A549 (cell line): ENCODE results near the gene TMEM92. TPM values are rescaled to one million over a fixed set of nuclear protein-coding genes. Genes with fewer than 3 reads are reported as not detected.
A peak's percentile ranks its signal among the peaks of the same experiment; 100 is the strongest.

ENCODE experiments used
- ATAC-seq, 2 experiments: fragments of 200-7000 bp in 1 of 2; fragments of >200 bp in 1 of 2; cut with Nextera tagmentation in 1 of 2; cut with Tn5 transposase in 1 of 2; 3 replicates each; pipeline versions ENCODE4 v1.8.0 to v1.9.1; 2018 to 2020; ENCODE audit warnings: mild to moderate bottlenecking in 1 of 2, moderate library complexity in 1 of 2
- CTCF ChIA-PET: fragments of 300-600 bp; sonication (Branson Sonifier 250); formaldehyde crosslinking; extraction: SDS; loops from one replicate; lab custom pipeline; 2021; ENCODE audit warnings: antibody characterized with exemption, inconsistent platforms; lab: Yijun Ruan, JAX
- POLR2A ChIA-PET: fragments of 350-600 bp; formaldehyde crosslinking; extraction: SDS; loops from one replicate; lab custom pipeline; 2021; ENCODE audit warnings: antibody characterized with exemption, inconsistent platforms; lab: Yijun Ruan, JAX
- DNase-seq, 2 experiments: peaks; one replicate each; pipeline versions ENCODE4 v3.0.0 to v3.0.0-alpha.2; 2011 to 2016; ENCODE audit warnings: low read depth in 1 of 2, low spot score in 1 of 2
- FAIRE-seq: peaks from 2 replicates; lab custom pipeline; 2011; peaks lifted over from hg19 to GRCh38; lab: Jason Lieb, UNC
- H3K27ac ChIP-seq, 2 experiments: fragments of >200 bp; sonication (Bioruptor Twin); formaldehyde crosslinking; 3 replicates each; pipeline ENCODE4 v1.5.1; 2016 to 2017
- H3K4me1 ChIP-seq: fragments of >200 bp; sonication (Bioruptor Twin); formaldehyde crosslinking; 3 replicates; pipeline ENCODE4 v1.6.1; 2016
- H3K4me2 ChIP-seq: fragments of >200 bp; sonication (Bioruptor Twin); formaldehyde crosslinking; 3 replicates; pipeline ENCODE4 v1.6.1; 2016
- H3K4me3 ChIP-seq: fragments of >200 bp; sonication (Bioruptor Twin); formaldehyde crosslinking; 3 replicates; pipeline ENCODE4 v1.5.1; 2016
- H3K9me3 ChIP-seq: fragments of >200 bp; sonication (Bioruptor Twin); formaldehyde crosslinking; 3 replicates; pipeline ENCODE4 v1.6.1; 2016
- BCL3 ChIP-seq: fragments of >200 bp; sonication (Bioruptor Twin); formaldehyde crosslinking; IDR thresholded peaks from 3 replicates; pipeline ENCODE4 v1.6.1; 2016
- BHLHE40 ChIP-seq: IDR thresholded peaks from 2 replicates; pipeline ENCODE4 v1.6.1; 2012; ENCODE audit warnings: low read depth, low read length, inconsistent platforms
- CBX2 ChIP-seq: fragments of 200-600 bp; sonication (generic); IDR thresholded peaks from 2 replicates; pipeline ENCODE4 v1.6.1; 2016; ENCODE audit warnings: low read depth, mild to moderate bottlenecking, borderline replicate concordance
- CEBPB ChIP-seq, 2 experiments: fragments of >200 bp in 1 of 2; sonication (Bioruptor Twin) in 1 of 2; formaldehyde crosslinking in 1 of 2; IDR thresholded peaks; 2 replicates each; pipeline ENCODE4 v1.6.1; 2012 to 2016
- E2F6 ChIP-seq: IDR thresholded peaks from 2 replicates; pipeline ENCODE4 v1.6.1; 2012; ENCODE audit warnings: low read depth, borderline replicate concordance
- ELK1 ChIP-seq: fragments of 150-350 bp; IDR thresholded peaks from 2 replicates; pipeline ENCODE4 v1.6.1; 2014; ENCODE audit warnings: low read depth, mild to moderate bottlenecking, low read length
- FOXS1 ChIP-seq: fragments of 250-450 bp; sonication (Bioruptor Pico); IDR thresholded peaks from 2 replicates; pipeline ENCODE4 v1.5.0; 2020; ENCODE audit warnings: mild to moderate bottlenecking, moderate library complexity
- GATA3 ChIP-seq: IDR thresholded peaks from 2 replicates; pipeline ENCODE4 v1.6.1; 2012; ENCODE audit warnings: borderline replicate concordance
- HES2 ChIP-seq: fragments of >200 bp; sonication (Bioruptor Twin); formaldehyde crosslinking; IDR thresholded peaks from 2 replicates; pipeline ENCODE4 v1.6.1; 2016
- HOXA7 ChIP-seq: fragments of 250-450 bp; sonication (Bioruptor Pico); IDR thresholded peaks from 2 replicates; pipeline ENCODE4 v1.5.0; 2020; ENCODE audit warnings: mild to moderate bottlenecking, moderate library complexity
- JUN ChIP-seq, 2 experiments: fragments of >200 bp; sonication (Bioruptor Twin); formaldehyde crosslinking; IDR thresholded peaks; 2 replicates in 1 of 2; 3 replicates in 1 of 2; pipeline ENCODE4 v1.6.1; 2016 to 2017
- JUNB ChIP-seq: fragments of >200 bp; sonication (Bioruptor Twin); formaldehyde crosslinking; IDR thresholded peaks from 2 replicates; pipeline ENCODE4 v1.6.1; 2016
- MAFK ChIP-seq: fragments of 450-650 bp; IDR thresholded peaks from 2 replicates; pipeline ENCODE4 v1.6.1; 2014; ENCODE audit not compliant: partially characterized antibody
- MYC ChIP-seq: IDR thresholded peaks from 2 replicates; pipeline ENCODE4 v1.6.1; 2012; ENCODE audit warnings: mild to moderate bottlenecking, inconsistent platforms, low read length, improper control_type of control experiment, borderline replicate concordance
- NR3C1 ChIP-seq: fragments of >200 bp; sonication (Bioruptor Twin); formaldehyde crosslinking; IDR thresholded peaks from 3 replicates; pipeline ENCODE4 v1.6.1; 2017
- PBX3 ChIP-seq: IDR thresholded peaks from 2 replicates; pipeline ENCODE4 v1.6.1; 2012
- PHF8 ChIP-seq: fragments of 200-600 bp; sonication (generic); IDR thresholded peaks from 2 replicates; pipeline ENCODE4 v1.6.1; 2016; ENCODE audit warnings: low read depth, mild to moderate bottlenecking, antibody characterized with exemption, moderate library complexity, borderline replicate concordance
- POLR2A ChIP-seq: IDR thresholded peaks from 2 replicates; pipeline ENCODE4 v1.6.1; 2012; ENCODE audit warnings: mild to moderate bottlenecking, low read length
- RAD21 ChIP-seq, 2 experiments: fragments of >200 bp in 1 of 2; sonication (Bioruptor Twin) in 1 of 2; formaldehyde crosslinking in 1 of 2; IDR thresholded peaks in 1 of 2; conservative IDR thresholded peaks in 1 of 2; 2 replicates in 1 of 2; 3 replicates in 1 of 2; pipeline ENCODE4 v1.6.1; 2012 to 2018; ENCODE audit warnings: inconsistent platforms in 1 of 2
- SMC3 ChIP-seq: fragments of >200 bp; sonication (Bioruptor Twin); formaldehyde crosslinking; IDR thresholded peaks from 3 replicates; pipeline ENCODE4 v1.6.1; 2018; ENCODE audit warnings: inconsistent platforms
- SREBF2 ChIP-seq: fragments of 450-650 bp; IDR thresholded peaks from 2 replicates; pipeline ENCODE4 v1.6.1; 2014; ENCODE audit warnings: mild to moderate bottlenecking, moderate library complexity
- TP53 ChIP-seq: fragments of 250-450 bp; sonication (Bioruptor Pico); IDR thresholded peaks from 2 replicates; pipeline ENCODE4 v1.5.0; 2021; ENCODE audit warnings: mild to moderate bottlenecking, moderate library complexity
- ZNF302 ChIP-seq: fragments of 250-450 bp; sonication (Bioruptor Pico); IDR thresholded peaks from 2 replicates; pipeline ENCODE4 v1.9.0; 2021; ENCODE audit warnings: inconsistent platforms, mild to moderate bottlenecking, moderate library complexity
- ZSCAN20 ChIP-seq: fragments of 250-450 bp; sonication (Bioruptor Pico); IDR thresholded peaks from 2 replicates; pipeline ENCODE4 v1.8.0; 2022; ENCODE audit warnings: mild to moderate bottlenecking, moderate library complexity
- WGBS: methylation state at CpG from one replicate; pipeline ENCODE4 v1.1.6; 2017; ENCODE audit errors: missing lambda C conversion rate; 5-methylcytosine and 5-hydroxymethylcytosine counted together
- polyA plus RNA-seq, 4 experiments: library from polyadenylated mRNA; depleted of rRNA in 3 of 4; stranded (reverse); fragments of >200 nt; fragmentation: RNase III in 1 of 4; extraction: RNeasy Plus Mini Kit Qiagen cat#74134 plus additional on column Dnase treatment in 1 of 4; gene quantifications; 2 replicates in 3 of 4; 3 replicates in 1 of 4; pipeline ENCODE4 v1.2.3, GENCODE V29; 2011 to 2017

Gene TMEM92
- polyA plus RNA-seq, 2 of the 4 experiments (the other 2 are of a cell fraction): 10.3 to 27.5 TPM

- no peak for TF ChIP-seq E2F6
These were observed 8.5 kb upstream of the TMEM92 start (continued) for GRCh38 chr17:50265690-50266315.

GRCh38 chr17:50266384-50267073 lies 7.7 kb upstream of the TMEM92 start:
- TF ChIP-seq FOXS1 (CRISPR knock-in tag) (no peak), ZSCAN20 (CRISPR knock-in tag) (no peak), CEBPB (IDR thresholded peaks at IDR 0.05) (no peak), HOXA7 (CRISPR knock-in tag) (no peak), MAFK (no peak), TP53 (CRISPR knock-in tag) (no peak), MYC (no peak)
- WGBS: 39% methylated on average over 13 of the region's 13 CpGs
- ChIA-PET CTCF (interaction anchor here (0.6 to 41.2 kb wide), 16 partner anchors 9 to 105 kb away, joined by 3 to 1256 read pairs (median 8); partner anchors contain the start of gene COL1A1), POLR2A (no interaction called here)
- Histone ChIP-seq H3K4me1 (peaks cover 26% of the 10 kb centered on the region), H3K4me2 (peak overlapping the region; percentile 66), H3K4me3 (no peak overlapping the region), H3K27ac (peak overlapping the region; percentile 47 to 82; a peak in 5 of 6 replicates), H3K9me3 (no peaks in the 10 kb centered on the region)
- ATAC-seq (peak; percentile 12 to 67; a peak in 3 of 6 replicates), DNase-seq (peak in 1 of 2 experiments; percentile 47), FAIRE-seq (peak; percentile 87)

- 77% methylated on average over 10 of the region's 10 CpGs for WGBS
- CTCF ChIA-PET: interaction anchor here (0.6 to 41.2 kb wide), 14 partner anchors 8 to 106 kb away, joined by 3 to 1256 read pairs (median 8); partner anchors contain the start of gene COL1A1
- TF ChIP-seq ZNF302 (CRISPR knock-in tag) (no peak), MAFK (no peak), ELK1 (no peak), SMC3 (0 out of 3 replicates have a peak, but pooled peaks have one; percentile 3)
- TF ChIP-seq, all 56 proteins: peak for 1
- no peak for FAIRE-seq
- H3K9me3 ChIP-seq: no peaks in the 10 kb centered on the region
- H3K4me1 ChIP-seq: peaks cover 30% of the 10 kb centered on the region
- peak overlapping the region; percentile 66 for H3K4me2 ChIP-seq
- H3K4me3 ChIP-seq: no peak overlapping the region
- ATAC-seq: no peak
- POLR2A ChIA-PET: no interaction called here
- DNase-seq: no peak
- peak overlapping the region; percentile 43 to 82; a peak in 5 of 6 replicates for H3K27ac ChIP-seq
These were observed 7.0 kb upstream of the TMEM92 start for GRCh38 chr17:50267074-50267841.

- ChIA-PET POLR2A (no interaction called here), CTCF (interaction anchor here (0.7 to 41.2 kb wide), 13 partner anchors 9 to 107 kb away, joined by 3 to 1256 read pairs (median 11); partner anchors contain the start of gene COL1A1)
- TF ChIP-seq PHF8: no peak
- TF ChIP-seq JUN (IDR thresholded peaks at IDR 0.05): no peak
- no peak for TF ChIP-seq NR3C1
- TF ChIP-seq JUNB: no peak
- no peak for TF ChIP-seq BHLHE40
- no peak for TF ChIP-seq HES2
- no peak for TF ChIP-seq SREBF2
- TF ChIP-seq POLR2A: no peak
- TF ChIP-seq ZNF302 (CRISPR knock-in tag): no peak
- no peak for TF ChIP-seq E2F6
- TF ChIP-seq GATA3: no peak
- no peak for TF ChIP-seq PBX3
- TF ChIP-seq CBX2: no peak
- no peak for TF ChIP-seq BCL3
- TF ChIP-seq RAD21 (conservative IDR thresholded peaks at IDR 0.05 in 1 of 2, IDR thresholded peaks at IDR 0.05 in 1 of 2): no peak
- Histone ChIP-seq H3K27ac (peak overlapping the region in 1 of 2 experiments; percentile 82; a peak in 3 of 6 replicates), H3K4me3 (no peak overlapping the region), H3K4me1 (peaks cover 34% of the 10 kb centered on the region), H3K4me2 (no peak overlapping the region), H3K9me3 (no peaks in the 10 kb centered on the region)
- ATAC-seq (no peak), FAIRE-seq (no peak), DNase-seq (no peak)
- WGBS: 73% methylated on average over 5 of the region's 5 CpGs
These were observed 6.2 kb upstream of the TMEM92 start for GRCh38 chr17:50268026-50268425.
